Measurements from ENCODE around the gene KLF6.
"Not testable (repeated sequence)": the region's sequence is repeated elsewhere in the genome, so short reads cannot be mapped to it uniquely, and the experiment has no call there.

The KLF6 gene

DNA sequence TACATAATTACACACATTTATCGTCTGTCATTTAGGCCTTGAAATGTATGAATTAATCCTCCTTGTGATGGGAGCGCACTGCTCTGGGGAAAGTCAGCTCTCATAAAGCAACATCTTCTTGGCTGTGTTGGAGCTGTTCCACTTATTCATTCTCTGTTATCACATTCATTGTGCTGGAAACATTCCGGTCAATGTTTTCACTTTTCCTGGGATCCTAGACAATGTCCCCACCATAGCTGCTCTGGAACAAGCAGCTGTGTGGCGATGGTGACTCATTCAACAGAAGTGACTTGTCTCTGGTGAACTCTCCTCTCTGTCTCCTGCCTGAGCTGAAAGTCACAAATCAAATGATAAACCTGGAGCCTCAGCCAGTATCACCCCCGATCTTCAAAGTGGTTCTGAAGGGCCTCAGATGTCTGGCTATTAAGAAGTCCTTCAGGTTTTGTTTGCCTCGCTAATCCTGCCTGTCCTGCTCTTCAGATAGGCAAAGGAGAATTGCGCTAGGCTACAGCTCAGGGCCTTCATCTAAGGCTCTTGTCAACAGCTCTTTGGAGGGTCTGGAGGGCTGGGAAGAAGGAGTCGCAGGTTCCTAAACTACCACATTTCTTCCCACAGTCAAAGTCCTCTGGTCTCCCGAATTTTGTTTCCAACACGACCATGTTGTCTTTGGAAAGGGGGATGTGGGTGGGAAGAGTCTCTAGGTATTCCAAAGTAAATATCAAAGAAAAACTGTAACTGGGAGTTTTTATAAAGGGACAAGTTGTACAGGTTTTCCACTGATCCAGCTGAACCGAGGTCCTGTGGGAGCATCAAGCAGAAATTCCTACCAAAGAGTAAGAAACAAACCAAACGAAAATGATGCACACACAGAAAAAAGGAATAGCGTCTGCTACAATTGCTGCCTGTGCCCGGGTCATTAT is 29.3 kb downstream of the KLF6 start:
- DNase-seq = no peak

- DNase-seq = no peak
Measured at GRCh38 chr10:3754727-3755439, 30.1 kb downstream of the KLF6 start.

DNA sequence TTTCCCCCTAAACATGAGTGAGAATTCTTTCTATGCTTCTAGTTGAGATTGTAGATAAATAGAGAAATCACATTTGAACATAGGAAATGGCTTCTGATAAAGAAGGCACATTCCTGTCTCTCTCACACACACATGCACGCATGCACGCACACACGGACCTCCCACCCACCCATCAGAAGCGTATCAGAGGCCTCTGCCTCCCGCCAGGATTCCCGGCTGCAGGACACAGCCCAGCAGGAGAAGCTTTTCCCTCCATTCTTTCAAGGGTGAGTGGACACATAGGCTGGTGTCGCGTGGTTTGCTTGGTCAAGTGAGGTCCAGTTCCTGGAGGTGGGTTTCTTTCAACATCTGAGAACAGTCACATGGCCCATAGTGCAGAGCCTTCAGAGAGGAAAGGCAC is 34.2 kb downstream of the KLF6 start:
- no peak for DNase-seq

- no peak for DNase-seq
Measured at GRCh38 chr10:3750006-3750816, 34.8 kb downstream of the KLF6 start.

DNA sequence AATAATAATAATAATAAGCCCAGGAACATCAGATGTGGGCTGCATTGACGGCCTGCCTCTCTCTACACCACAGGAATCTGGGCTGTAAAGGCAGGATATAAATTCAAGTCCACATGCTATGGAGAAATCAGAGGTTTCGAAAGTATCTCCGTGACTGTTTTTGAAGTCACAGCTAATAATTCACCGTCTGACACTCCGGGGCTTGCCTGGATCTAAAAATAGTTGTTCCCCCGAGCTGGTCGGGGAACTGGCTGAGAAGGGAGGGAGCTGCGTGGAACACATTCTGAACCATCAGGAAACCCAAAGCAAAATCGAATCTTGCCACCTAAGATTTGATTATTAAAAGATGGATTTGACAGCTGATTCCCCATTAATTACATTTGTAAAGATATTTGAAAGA is 35.4 kb downstream of the KLF6 start:
- no peak for DNase-seq

GRCh38 chr10:3749011-3749410 is 36.0 kb downstream of the KLF6 start:
- no peak for DNase-seq

DNA sequence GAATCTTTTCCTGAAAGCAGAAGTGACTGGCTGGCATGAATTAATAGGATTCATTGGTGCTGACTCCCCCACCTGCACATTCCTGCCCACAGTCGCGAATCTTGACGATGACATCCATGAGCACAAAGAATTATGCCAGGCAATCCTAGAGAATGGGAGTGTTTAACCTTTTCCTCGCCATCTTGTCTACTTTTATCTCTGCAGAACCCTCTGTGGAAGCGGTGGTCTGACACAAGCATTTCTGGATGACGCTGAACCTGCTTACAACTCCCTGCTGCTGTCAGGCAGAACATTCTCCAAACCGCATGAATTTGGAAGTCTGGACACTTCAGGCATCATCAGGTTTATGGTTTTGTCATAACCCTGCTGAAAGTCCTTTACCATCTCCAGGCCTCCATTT is 36.5 kb downstream of the KLF6 start:
- no peak for DNase-seq

DNA sequence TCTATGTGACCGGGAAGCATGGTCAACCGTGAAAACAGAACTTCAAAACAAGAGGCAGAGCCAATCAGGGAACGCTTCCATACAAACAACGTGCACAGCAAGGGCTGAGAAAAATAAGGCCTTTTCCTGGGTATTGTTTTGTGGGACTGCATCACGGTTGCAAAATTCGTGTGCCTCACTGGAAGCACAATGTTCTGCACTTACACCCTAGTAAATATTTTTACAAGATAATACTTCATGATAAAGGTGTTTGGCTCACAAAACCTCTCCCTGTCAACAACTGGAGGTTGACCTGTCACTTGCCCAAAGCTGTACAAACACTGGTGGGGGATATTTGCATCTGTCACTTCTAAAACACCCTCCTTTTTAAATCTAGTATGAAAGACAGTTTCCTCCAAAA is 37.0 kb downstream of the KLF6 start:
- DNase-seq = no peak

DNA sequence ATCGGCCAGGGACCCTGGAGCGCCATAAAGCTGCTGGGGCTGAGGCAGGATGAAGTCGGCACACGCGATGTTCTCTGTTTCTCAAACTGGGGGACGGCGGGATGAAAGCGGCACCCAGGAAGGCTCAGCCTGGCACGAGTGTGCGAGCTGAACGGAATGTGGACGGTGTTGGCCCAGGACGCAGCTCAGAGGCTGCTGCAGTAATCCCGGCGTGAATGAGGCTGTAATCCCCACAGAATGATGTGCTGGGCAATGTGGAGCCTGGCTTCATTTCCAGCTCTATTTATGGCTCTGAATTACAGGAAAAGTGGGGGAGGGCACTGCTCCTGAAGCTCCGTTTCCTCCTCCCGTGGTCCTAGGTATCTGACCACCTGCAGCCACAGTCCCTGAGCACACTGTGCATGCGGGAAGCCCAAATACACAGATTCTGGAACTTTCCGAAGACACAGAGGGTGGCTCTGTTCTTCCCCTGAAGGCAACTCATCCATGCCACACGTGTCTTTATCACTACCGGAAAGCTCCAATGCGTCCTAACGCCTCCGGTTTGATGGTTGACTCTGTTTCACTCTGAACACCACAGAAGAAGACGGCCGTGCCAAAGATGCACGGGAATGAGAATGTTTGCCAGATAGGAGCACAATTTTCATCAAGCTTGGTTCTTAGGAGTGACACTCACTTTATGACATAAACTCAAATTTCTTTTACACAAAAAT is 37.6 kb downstream of the KLF6 start:
- DNase-seq = no peak

DNA sequence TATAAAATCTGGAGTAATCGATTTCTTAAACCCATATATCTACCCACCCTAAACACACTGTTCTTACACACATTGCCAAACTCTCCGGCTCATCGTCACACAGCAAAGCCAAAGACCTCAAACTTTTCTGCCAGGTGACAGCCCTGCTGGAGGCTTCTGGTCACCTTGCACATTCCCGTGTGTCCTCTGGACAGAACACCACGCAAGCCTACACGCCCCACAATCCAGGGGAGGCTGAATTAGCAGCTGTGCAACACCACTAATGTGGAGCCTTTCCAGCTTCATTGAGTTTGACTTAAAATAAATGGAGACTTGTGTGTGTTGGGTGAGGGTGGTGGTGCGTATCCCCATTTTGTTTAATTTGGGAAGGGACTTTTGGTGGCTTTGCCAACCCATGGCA is 38.4 kb downstream of the KLF6 start:
- no peak for DNase-seq

GRCh38 chr10:3745521-3745920 is 39.5 kb downstream of the KLF6 start:
- DNase-seq = no peak

DNA sequence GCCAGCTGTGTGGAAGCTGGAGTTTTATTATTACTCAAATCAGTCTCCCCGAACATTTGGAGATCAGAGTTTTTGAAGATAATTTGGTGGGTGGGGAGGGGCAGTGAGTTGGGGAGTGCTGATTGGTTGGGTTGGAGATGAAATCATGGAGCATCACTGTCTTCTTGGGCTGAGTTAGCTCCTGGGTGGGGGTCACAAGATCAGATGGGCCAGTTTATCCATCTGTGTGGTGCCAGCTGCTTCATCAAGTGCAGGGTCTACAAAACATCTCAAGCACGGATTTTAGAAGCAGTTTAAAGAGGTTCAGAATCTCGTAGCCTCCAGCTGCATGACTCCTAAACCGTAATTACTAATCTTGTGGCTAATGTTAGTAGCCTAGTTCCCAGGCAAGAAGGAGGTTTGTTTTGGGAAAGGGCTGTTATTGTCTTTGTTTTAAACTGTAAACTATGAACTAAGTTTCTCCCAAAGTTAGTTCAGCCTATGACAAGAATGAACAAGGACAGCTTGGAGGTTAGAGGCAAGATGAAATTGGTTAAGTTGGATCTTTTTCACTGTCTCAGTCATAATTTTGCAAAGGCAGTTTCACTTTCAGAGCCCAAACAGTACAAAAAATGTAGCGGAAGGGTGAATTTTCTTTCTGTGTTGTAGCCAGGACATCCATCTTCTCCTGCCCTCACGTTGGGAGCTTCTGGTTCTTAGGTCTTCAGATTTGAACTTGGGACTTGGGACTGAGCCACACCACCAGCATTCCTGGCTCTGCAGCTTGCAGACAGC is 43.1 kb downstream of the KLF6 start:
- no peak for DNase-seq

DNA sequence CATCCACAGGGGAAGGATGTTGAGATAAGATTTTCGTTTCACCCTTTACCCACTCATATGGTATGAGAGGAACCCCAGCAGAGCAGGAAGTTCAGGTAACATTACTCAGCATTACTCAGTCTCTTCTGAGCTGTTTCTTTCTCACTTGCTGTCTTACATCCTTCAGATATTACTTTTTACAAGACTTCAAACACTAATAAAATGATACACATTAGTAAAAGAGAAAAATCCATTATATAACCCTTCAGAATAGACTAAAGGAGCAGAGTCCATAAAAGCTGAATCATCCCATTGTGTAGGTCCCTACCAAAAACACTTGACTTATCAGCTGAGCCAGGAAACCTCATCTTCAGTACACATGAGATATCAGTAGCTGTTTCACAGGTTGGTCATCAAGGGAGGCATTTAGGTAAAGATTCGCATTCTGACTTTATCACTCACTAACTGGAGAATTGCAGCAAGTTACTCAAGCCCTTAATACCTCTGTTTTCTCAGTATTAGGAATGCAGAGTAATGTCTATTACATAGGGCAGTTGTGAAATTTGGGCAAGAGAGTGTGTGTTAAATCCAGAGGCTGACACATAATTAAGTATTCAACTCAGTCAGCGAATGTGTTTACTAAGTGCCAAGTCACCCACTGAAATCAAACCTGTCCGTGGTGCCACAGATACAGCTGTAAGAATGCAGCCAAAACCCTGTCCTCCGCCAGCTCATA is 44.7 kb downstream of the KLF6 start:
- no peak for DNase-seq

DNA sequence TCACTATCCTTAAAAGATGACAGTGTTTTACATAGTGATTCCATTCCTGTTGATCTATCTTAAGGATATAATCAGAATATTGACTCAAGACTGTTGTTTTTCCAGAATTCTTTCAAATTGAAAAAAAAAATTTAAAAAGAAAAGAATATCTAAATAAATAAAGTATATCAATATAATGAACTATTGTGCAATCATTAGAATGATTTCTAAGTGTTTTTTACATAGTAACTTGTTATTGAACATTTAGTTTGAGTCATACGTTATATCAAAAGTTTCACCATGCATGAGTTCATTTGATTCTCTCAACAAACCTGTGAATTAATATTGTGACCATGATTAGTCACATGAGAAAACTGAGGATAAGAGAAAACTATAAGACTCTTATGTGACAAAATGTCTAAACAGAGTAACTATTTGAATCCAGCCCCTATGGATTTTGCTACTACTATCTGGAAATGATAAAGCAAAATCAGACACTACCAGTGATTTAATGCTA is 46.1 kb downstream of the KLF6 start:
- no peak for DNase-seq

DNA sequence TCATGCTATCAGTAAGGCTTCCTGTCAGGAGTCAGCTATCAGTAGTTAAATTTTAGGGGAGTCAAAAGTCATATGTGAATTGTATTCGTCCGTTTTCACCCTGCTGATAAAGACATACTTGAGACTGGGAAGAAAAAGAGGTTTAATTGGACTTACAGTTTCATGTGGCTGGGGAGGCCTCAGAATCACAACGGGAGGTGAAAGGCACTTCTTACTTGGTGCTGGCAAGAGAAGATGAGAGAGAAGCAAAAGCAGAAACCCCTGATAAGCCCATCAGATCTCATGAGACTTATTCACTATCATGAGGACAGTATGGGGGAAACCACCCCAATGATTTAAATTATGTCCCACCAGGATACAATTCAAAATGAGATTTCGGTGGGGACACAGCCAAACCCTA is 47.1 kb downstream of the KLF6 start:
- no peak for DNase-seq

GRCh38 chr10:3735175-3735574 is 49.8 kb downstream of the KLF6 start:
- DNase-seq = no peak

GRCh38 chr10:3734111-3734510 is 50.9 kb downstream of the KLF6 start:
- no peak for DNase-seq

DNA sequence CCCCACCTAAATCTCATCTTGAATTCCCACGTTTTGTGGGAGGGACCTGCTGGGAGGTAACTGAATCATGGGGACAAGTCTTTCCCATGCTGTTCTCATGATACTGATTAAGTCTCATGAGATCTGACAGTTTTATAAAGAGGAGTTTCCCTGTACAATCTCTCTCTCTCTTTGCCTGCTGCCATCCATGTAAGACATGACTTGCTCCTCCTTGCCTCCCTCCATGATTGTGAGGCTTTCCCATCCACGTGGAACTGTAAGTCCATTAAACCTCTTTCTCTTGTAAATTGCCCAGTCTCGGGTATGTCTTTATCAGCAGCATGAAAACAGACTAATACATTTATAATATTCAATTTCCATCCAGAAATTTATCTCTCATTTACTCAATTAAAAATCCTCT is 52.8 kb downstream of the KLF6 start:
- DNase-seq = not testable (repeated sequence)

GRCh38 chr10:3729397-3729976 is 55.5 kb downstream of the KLF6 start:
- no peak for DNase-seq

- no peak for DNase-seq
Measured at GRCh38 chr10:3728563-3728962, 56.4 kb downstream of the KLF6 start.

DNA sequence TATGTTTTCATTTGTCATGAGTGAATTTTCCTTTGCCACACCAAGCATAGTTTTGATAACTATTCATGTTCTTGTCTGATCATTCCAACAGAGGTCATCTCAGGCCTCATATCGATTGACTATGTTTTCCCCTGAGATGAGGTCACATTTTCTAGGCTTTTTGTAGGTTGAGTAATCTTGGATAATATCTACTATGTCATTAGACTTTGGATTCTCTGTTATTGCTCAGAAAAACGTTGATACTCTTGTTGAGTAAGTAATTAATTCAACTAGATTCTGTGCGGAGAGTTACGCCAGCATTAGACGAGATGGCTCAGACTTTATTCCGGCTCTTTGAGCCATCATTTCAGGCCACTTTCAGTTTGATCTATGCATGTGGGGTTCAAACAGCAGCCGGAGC is 57.7 kb downstream of the KLF6 start:
- no peak for DNase-seq

Measured in NCI-H1048 (cell line).